Mesothelial cell of epicardium (in vitro differentiated cells): ENCODE results near the gene PROX1. TPM values are rescaled to one million over a fixed set of nuclear protein-coding genes. Genes with fewer than 3 reads are reported as not detected.

Experiments used
- DNase-seq, 2 experiments: peaks; one replicate each; pipeline ENCODE4 v3.0.0; 2021; ENCODE audit warnings: low spot score in 2 of 2; ENCODE audit not compliant: unreplicated experiment in 2 of 2
- H3K27ac Mint-ChIP-seq: 2 replicates; pipeline ENCODE4 v1.8.0; 2021; ENCODE audit warnings: mixed read lengths
- H3K27me3 Mint-ChIP-seq: 2 replicates; pipeline ENCODE4 v1.8.0; 2021; ENCODE audit warnings: low read depth, mixed read lengths
- H3K36me3 Mint-ChIP-seq: 2 replicates; pipeline ENCODE4 v1.8.0; 2021; ENCODE audit warnings: mixed read lengths
- H3K4me1 Mint-ChIP-seq: 2 replicates; pipeline ENCODE4 v1.8.0; 2021; ENCODE audit warnings: mixed read lengths
- H3K4me3 Mint-ChIP-seq: 2 replicates; pipeline ENCODE4 v1.8.0; 2021; ENCODE audit warnings: mild to moderate bottlenecking, moderate library complexity, mixed read lengths
- H3K9me3 Mint-ChIP-seq: 2 replicates; pipeline ENCODE4 v1.8.0; 2021; ENCODE audit warnings: mixed read lengths
- CTCF ChIP-seq: fragments of 200-600 bp; sonication (generic); IDR thresholded peaks from one replicate; pipeline ENCODE4 v1.5.0; 2021; ENCODE audit warnings: antibody characterized with exemption; ENCODE audit not compliant: unreplicated experiment
- total RNA-seq: library from RNA; stranded (reverse); gene quantifications from 3 replicates; pipeline ENCODE4 v1.2.1, GENCODE V29; 2021

PROX1 gene
- total RNA-seq, 1 donor from 2014 or later: 1.4 TPM

- Mint-ChIP-seq H3K9me3 (peaks cover 2% of the 10 kb centered on the region), H3K4me1 (peaks cover 14% of the 10 kb centered on the region), H3K36me3 (no peaks in the 10 kb centered on the region), H3K4me3 (no peak overlapping the region), H3K27ac (no peak overlapping the region), H3K27me3 (peaks cover 3% of the 10 kb centered on the region)
- no peak for TF ChIP-seq CTCF
- DNase-seq: no peak
Observed at GRCh38 chr1:214008347-214008746, 20.6 kb downstream of the PROX1 start.

GRCh38 chr1:214008791-214009422 is 21.1 kb downstream of the PROX1 start:
- Mint-ChIP-seq H3K4me1 (peaks cover 10% of the 10 kb centered on the region), H3K36me3 (no peaks in the 10 kb centered on the region), H3K4me3 (no peak overlapping the region), H3K27me3 (peaks cover 3% of the 10 kb centered on the region), H3K27ac (no peak overlapping the region), H3K9me3 (peaks cover 2% of the 10 kb centered on the region)
- no peak for TF ChIP-seq CTCF
- no peak for DNase-seq

GRCh38 chr1:214009423-214010196 is 21.8 kb downstream of the PROX1 start:
- Mint-ChIP-seq H3K27me3 (peaks cover 3% of the 10 kb centered on the region), H3K9me3 (peaks cover 2% of the 10 kb centered on the region), H3K27ac (no peak overlapping the region), H3K4me3 (no peak overlapping the region), H3K4me1 (peaks cover 8% of the 10 kb centered on the region), H3K36me3 (no peaks in the 10 kb centered on the region)
- TF ChIP-seq CTCF: no peak
- DNase-seq: no peak

GRCh38 chr1:214010197-214010573 is 22.4 kb downstream of the PROX1 start:
- H3K27me3 Mint-ChIP-seq: peaks cover 3% of the 10 kb centered on the region
- no peak for TF ChIP-seq CTCF
- no peaks in the 10 kb centered on the region for H3K36me3 Mint-ChIP-seq
- no peak overlapping the region for H3K4me3 Mint-ChIP-seq
- H3K4me1 Mint-ChIP-seq: peaks cover 8% of the 10 kb centered on the region
- H3K27ac Mint-ChIP-seq: no peak overlapping the region
- no peak for DNase-seq
- H3K9me3 Mint-ChIP-seq: peaks cover 2% of the 10 kb centered on the region

GRCh38 chr1:214010717-214011116 is 22.9 kb downstream of the PROX1 start:
- H3K4me1 Mint-ChIP-seq: peaks cover 8% of the 10 kb centered on the region
- H3K36me3 Mint-ChIP-seq: no peaks in the 10 kb centered on the region
- no peak overlapping the region for H3K4me3 Mint-ChIP-seq
- TF ChIP-seq CTCF: no peak
- no peak overlapping the region for H3K27ac Mint-ChIP-seq
- H3K9me3 Mint-ChIP-seq: peaks cover 2% of the 10 kb centered on the region
- no peak for DNase-seq
- peaks cover 3% of the 10 kb centered on the region for H3K27me3 Mint-ChIP-seq
